Stimulated activated CD4-positive, alpha-beta T cell treated with anti-CD3 and anti-CD28 coated beads, Interleukin-4, amount 100 ng/mL, for 24 hours (primary cell): ENCODE data around the gene PRKAR1A.

ENCODE experiments used
- DNase-seq: peaks from one replicate; pipeline ENCODE4 v3.0.0-alpha.2; 2020

PRKAR1A gene

GRCh38 chr17:68544111-68544915 is 32.1 kb downstream of the PRKAR1A start:
- no peak for DNase-seq

GRCh38 chr17:68556551-68556950 is 44.3 kb downstream of the PRKAR1A start:
- DNase-seq, result no peak

- DNase-seq, result no peak
Measured at GRCh38 chr17:68559316-68559715, 47.1 kb downstream of the PRKAR1A start.

- DNase-seq, result no peak
Measured at GRCh38 chr17:68560966-68561720, 48.9 kb downstream of the PRKAR1A start.

GRCh38 chr17:68562736-68563135 is 50.5 kb downstream of the PRKAR1A start:
- DNase-seq, result no peak

- DNase-seq, result no peak
Measured at GRCh38 chr17:68564415-68565111, 52.3 kb downstream of the PRKAR1A start.

GRCh38 chr17:68565661-68566441 is 53.6 kb downstream of the PRKAR1A start:
- no peak for DNase-seq

GRCh38 chr17:68566442-68566738 is 54.2 kb downstream of the PRKAR1A start:
- DNase-seq, result no peak

GRCh38 chr17:68567035-68567434 is 54.8 kb downstream of the PRKAR1A start:
- DNase-seq, result no peak

- no peak for DNase-seq
Measured at GRCh38 chr17:68567581-68567980, 55.4 kb downstream of the PRKAR1A start.

- DNase-seq, result no peak
Measured at GRCh38 chr17:68568581-68568980, 56.4 kb downstream of the PRKAR1A start.

GRCh38 chr17:68569346-68569745 is 57.1 kb downstream of the PRKAR1A start:
- no peak for DNase-seq

GRCh38 chr17:68570526-68570925 is 58.3 kb downstream of the PRKAR1A start:
- DNase-seq, result no peak

- no peak for DNase-seq
Measured at GRCh38 chr17:68572138-68572842, 60.1 kb downstream of the PRKAR1A start.

- no peak for DNase-seq
Measured at GRCh38 chr17:68573338-68573737, 61.1 kb downstream of the PRKAR1A start.

- DNase-seq, result no peak
Measured at GRCh38 chr17:68576137-68576536, 63.9 kb downstream of the PRKAR1A start.

GRCh38 chr17:68576811-68577496 is 64.7 kb downstream of the PRKAR1A start:
- DNase-seq, result no peak

- no peak for DNase-seq
Measured at GRCh38 chr17:68577497-68577821, 65.2 kb downstream of the PRKAR1A start.

GRCh38 chr17:68578236-68578635 is 66.0 kb downstream of the PRKAR1A start:
- no peak for DNase-seq

- DNase-seq, result no peak
Measured at GRCh38 chr17:68579194-68579927, 67.1 kb downstream of the PRKAR1A start.

GRCh38 chr17:68580236-68580770 is 68.1 kb downstream of the PRKAR1A start:
- no peak for DNase-seq
